Epithelial cell of proximal tubule (primary cell): ENCODE results near the gene CCDC9B. TPM values are rescaled to one million over a fixed set of nuclear protein-coding genes. Genes with fewer than 3 reads are reported as not detected.

Experiments
- DNase-seq: peaks from one replicate; pipeline ENCODE4 v3.0.0-alpha.2; 2011; ENCODE audit warnings: low read depth
- H3K4me3 ChIP-seq: 2 replicates; pipeline ENCODE4 v1.5.1; 2011; ENCODE audit warnings: low read depth, mild to moderate bottlenecking, low read length
- CTCF ChIP-seq: conservative IDR thresholded peaks from 2 replicates; pipeline ENCODE4 v1.5.1; 2012; ENCODE audit warnings: low read depth, mild to moderate bottlenecking, low read length
- total RNA-seq: library from RNA; depleted of rRNA; stranded (reverse); fragments of >200 nt; gene quantifications from 2 replicates; pipeline ENCODE4 v1.2.3, GENCODE V29; 2015

Gene CCDC9B
- total RNA-seq, 1 donor from 2014 or later: 4.6 TPM

- H3K4me3 ChIP-seq: no peak within 1 kb of the TSS
- TF ChIP-seq CTCF: peak; percentile 25
- DNase-seq: no peak
Observed at GRCh38 chr15:40307421-40308211, 33.1 kb downstream of the CCDC9B start, which contains the start of gene PLCB2. PLCB2 (minus strand) TSS chr15:40307935; CDS start chr15:40307672, 263 bp downstream.

GRCh38 chr15:40306908-40307307, 33.8 kb downstream of the CCDC9B start:
- no peak overlapping the region for H3K4me3 ChIP-seq
- no peak for TF ChIP-seq CTCF
- DNase-seq: no peak

GRCh38 chr15:40306371-40306770, 34.4 kb downstream of the CCDC9B start:
- no peak for DNase-seq
- TF ChIP-seq CTCF: no peak
- H3K4me3 ChIP-seq: no peak overlapping the region

- DNase-seq: no peak
- H3K4me3 ChIP-seq: no peak overlapping the region
- TF ChIP-seq CTCF: no peak
Observed at GRCh38 chr15:40305281-40305680, 35.5 kb downstream of the CCDC9B start.

GRCh38 chr15:40303576-40303975, 37.2 kb downstream of the CCDC9B start:
- H3K4me3 ChIP-seq: no peak overlapping the region
- no peak for TF ChIP-seq CTCF

GRCh38 chr15:40302981-40303380, 37.8 kb downstream of the CCDC9B start:
- no peak overlapping the region for H3K4me3 ChIP-seq
- no peak for TF ChIP-seq CTCF
- DNase-seq: no peak

More at GRCh38 chr15:40303576-40303975, 37.2 kb downstream of the CCDC9B start:
- DNase-seq: no peak

- no peak for TF ChIP-seq CTCF
- H3K4me3 ChIP-seq: no peak overlapping the region
- no peak for DNase-seq
Observed at GRCh38 chr15:40302288-40302886, 38.4 kb downstream of the CCDC9B start.
